OCI-LY3 (cell line): ENCODE results near the gene ZNF613.

Experiments
- EZH2phosphoT487 ChIP-seq: fragments of 200-600 bp; shearing (Covaris generic); IDR thresholded peaks from 2 replicates; pipeline ENCODE4 v1.6.1; 2018; ENCODE audit warnings: antibody characterized with exemption, mixed run types, low read depth
- TF ChIP-seq, protein P1 (sequence below): fragments of 200-600, 300-600 bp; sonication (generic); IDR thresholded peaks from 2 replicates; pipeline ENCODE4 v1.5.1; 2014; ENCODE audit warnings: antibody characterized with exemption, low read length, low read depth

- TF ChIP-seq, protein P1, sequence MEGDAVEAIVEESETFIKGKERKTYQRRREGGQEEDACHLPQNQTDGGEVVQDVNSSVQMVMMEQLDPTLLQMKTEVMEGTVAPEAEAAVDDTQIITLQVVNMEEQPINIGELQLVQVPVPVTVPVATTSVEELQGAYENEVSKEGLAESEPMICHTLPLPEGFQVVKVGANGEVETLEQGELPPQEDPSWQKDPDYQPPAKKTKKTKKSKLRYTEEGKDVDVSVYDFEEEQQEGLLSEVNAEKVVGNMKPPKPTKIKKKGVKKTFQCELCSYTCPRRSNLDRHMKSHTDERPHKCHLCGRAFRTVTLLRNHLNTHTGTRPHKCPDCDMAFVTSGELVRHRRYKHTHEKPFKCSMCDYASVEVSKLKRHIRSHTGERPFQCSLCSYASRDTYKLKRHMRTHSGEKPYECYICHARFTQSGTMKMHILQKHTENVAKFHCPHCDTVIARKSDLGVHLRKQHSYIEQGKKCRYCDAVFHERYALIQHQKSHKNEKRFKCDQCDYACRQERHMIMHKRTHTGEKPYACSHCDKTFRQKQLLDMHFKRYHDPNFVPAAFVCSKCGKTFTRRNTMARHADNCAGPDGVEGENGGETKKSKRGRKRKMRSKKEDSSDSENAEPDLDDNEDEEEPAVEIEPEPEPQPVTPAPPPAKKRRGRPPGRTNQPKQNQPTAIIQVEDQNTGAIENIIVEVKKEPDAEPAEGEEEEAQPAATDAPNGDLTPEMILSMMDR = no peak
- TF ChIP-seq EZH2phosphoT487 = no peak
Measured at GRCh38 chr19:51889934-51890333, 37.3 kb upstream of the ZNF613 start.
